ENCODE measurements around the gene GOLGA1.

Gene GOLGA1

GRCh38 chr9:124860582-124861341 is 80.1 kb downstream of the GOLGA1 start:
- H3K27ac ChIP-seq (ENCODE audit: low read depth, low read length) = no peak overlapping the region
- peaks cover 24 to 43% of the 10 kb centered on the region in 2 donors for H3K36me3 ChIP-seq (ENCODE audit: control insufficient read depth in 1 of 2, insufficient read depth in 2 of 2, low read length in 2 of 2)
- H3K9ac ChIP-seq (ENCODE audit: low read depth in 1 of 2, low read length in 2 of 2) = peak overlapping the region; percentile 80 to 92
- H3K27me3 ChIP-seq (ENCODE audit: control insufficient read depth in 1 of 2, insufficient read depth in 2 of 2, low read length in 2 of 2) = no peaks in the 10 kb centered on the region
- H3K4me3 ChIP-seq (ENCODE audit: low read depth in 1 of 2, low read length in 2 of 2) = peak overlapping the region; percentile 88 to 96
- H3K4me1 ChIP-seq (ENCODE audit: control insufficient read depth in 1 of 2, insufficient read depth in 2 of 2, low read length in 2 of 2) = peaks cover 26 to 38% of the 10 kb centered on the region in 2 donors
- H3K9me3 ChIP-seq (ENCODE audit: control insufficient read depth in 1 of 2, low read length in 2 of 2) = no peaks in the 10 kb centered on the region

GRCh38 chr9:124859803-124860581 is 80.9 kb downstream of the GOLGA1 start:
- Histone ChIP-seq H3K36me3 (ENCODE audit: control insufficient read depth in 1 of 2, insufficient read depth in 2 of 2, low read length in 2 of 2) (peaks cover 24 to 43% of the 10 kb centered on the region in 2 donors), H3K4me1 (ENCODE audit: control insufficient read depth in 1 of 2, insufficient read depth in 2 of 2, low read length in 2 of 2) (peaks cover 26 to 38% of the 10 kb centered on the region in 2 donors), H3K27ac (ENCODE audit: low read depth, low read length) (no peak overlapping the region), H3K4me3 (ENCODE audit: low read depth in 1 of 2, low read length in 2 of 2) (peak overlapping the region; percentile 88 to 96), H3K9ac (ENCODE audit: low read depth in 1 of 2, low read length in 2 of 2) (peak overlapping the region; percentile 80 to 92), H3K27me3 (ENCODE audit: control insufficient read depth in 1 of 2, insufficient read depth in 2 of 2, low read length in 2 of 2) (no peaks in the 10 kb centered on the region), H3K9me3 (ENCODE audit: control insufficient read depth in 1 of 2, low read length in 2 of 2) (no peaks in the 10 kb centered on the region)

- Histone ChIP-seq H3K9me3 (ENCODE audit: control insufficient read depth in 1 of 2, low read length in 2 of 2) (no peaks in the 10 kb centered on the region), H3K4me1 (ENCODE audit: control insufficient read depth in 1 of 2, insufficient read depth in 2 of 2, low read length in 2 of 2) (peaks cover 21 to 32% of the 10 kb centered on the region in 2 donors), H3K36me3 (ENCODE audit: control insufficient read depth in 1 of 2, insufficient read depth in 2 of 2, low read length in 2 of 2) (peaks cover 24 to 43% of the 10 kb centered on the region in 2 donors), H3K27me3 (ENCODE audit: control insufficient read depth in 1 of 2, insufficient read depth in 2 of 2, low read length in 2 of 2) (no peaks in the 10 kb centered on the region), H3K27ac (ENCODE audit: low read depth, low read length) (no peak overlapping the region), H3K4me3 (ENCODE audit: low read depth in 1 of 2, low read length in 2 of 2) (no peak overlapping the region), H3K9ac (ENCODE audit: low read depth in 1 of 2, low read length in 2 of 2) (peak overlapping the region in 1 of 2 donors; percentile 26)
Measured at GRCh38 chr9:124858330-124859046, 82.4 kb downstream of the GOLGA1 start.

GRCh38 chr9:124857533-124858162 is 83.2 kb downstream of the GOLGA1 start:
- peaks cover 23 to 39% of the 10 kb centered on the region in 2 donors for H3K4me1 ChIP-seq (ENCODE audit: control insufficient read depth in 1 of 2, insufficient read depth in 2 of 2, low read length in 2 of 2)
- H3K4me3 ChIP-seq (ENCODE audit: low read depth in 1 of 2, low read length in 2 of 2) = no peak overlapping the region
- H3K9ac ChIP-seq (ENCODE audit: low read depth in 1 of 2, low read length in 2 of 2) = no peak overlapping the region
- H3K27me3 ChIP-seq (ENCODE audit: control insufficient read depth in 1 of 2, insufficient read depth in 2 of 2, low read length in 2 of 2) = no peaks in the 10 kb centered on the region
- no peaks in the 10 kb centered on the region for H3K9me3 ChIP-seq (ENCODE audit: control insufficient read depth in 1 of 2, low read length in 2 of 2)
- H3K36me3 ChIP-seq (ENCODE audit: control insufficient read depth in 1 of 2, insufficient read depth in 2 of 2, low read length in 2 of 2) = peaks cover 24 to 43% of the 10 kb centered on the region in 2 donors
- H3K27ac ChIP-seq (ENCODE audit: low read depth, low read length) = no peak overlapping the region

- Histone ChIP-seq H3K36me3 (ENCODE audit: control insufficient read depth in 1 of 2, insufficient read depth in 2 of 2, low read length in 2 of 2) (peaks cover 24 to 43% of the 10 kb centered on the region in 2 donors), H3K4me3 (ENCODE audit: low read depth in 1 of 2, low read length in 2 of 2) (no peak overlapping the region), H3K27ac (ENCODE audit: low read depth, low read length) (no peak overlapping the region), H3K27me3 (ENCODE audit: control insufficient read depth in 1 of 2, insufficient read depth in 2 of 2, low read length in 2 of 2) (no peaks in the 10 kb centered on the region), H3K9me3 (ENCODE audit: control insufficient read depth in 1 of 2, low read length in 2 of 2) (no peaks in the 10 kb centered on the region), H3K9ac (ENCODE audit: low read depth in 1 of 2, low read length in 2 of 2) (no peak overlapping the region), H3K4me1 (ENCODE audit: control insufficient read depth in 1 of 2, insufficient read depth in 2 of 2, low read length in 2 of 2) (peaks cover 27 to 43% of the 10 kb centered on the region in 2 donors)
Measured at GRCh38 chr9:124855944-124856765, 84.7 kb downstream of the GOLGA1 start.

GRCh38 chr9:124855566-124855943 is 85.3 kb downstream of the GOLGA1 start:
- Histone ChIP-seq H3K9me3 (ENCODE audit: control insufficient read depth in 1 of 2, low read length in 2 of 2) (no peaks in the 10 kb centered on the region), H3K27me3 (ENCODE audit: control insufficient read depth in 1 of 2, insufficient read depth in 2 of 2, low read length in 2 of 2) (no peaks in the 10 kb centered on the region), H3K4me1 (ENCODE audit: control insufficient read depth in 1 of 2, insufficient read depth in 2 of 2, low read length in 2 of 2) (peaks cover 21 to 37% of the 10 kb centered on the region in 2 donors), H3K9ac (ENCODE audit: low read depth in 1 of 2, low read length in 2 of 2) (no peak overlapping the region), H3K36me3 (ENCODE audit: control insufficient read depth in 1 of 2, insufficient read depth in 2 of 2, low read length in 2 of 2) (peaks cover 24 to 42% of the 10 kb centered on the region in 2 donors), H3K27ac (ENCODE audit: low read depth, low read length) (no peak overlapping the region), H3K4me3 (ENCODE audit: low read depth in 1 of 2, low read length in 2 of 2) (no peak overlapping the region)

GRCh38 chr9:124854822-124855221 is 86.1 kb downstream of the GOLGA1 start:
- Histone ChIP-seq H3K9me3 (ENCODE audit: control insufficient read depth in 1 of 2, low read length in 2 of 2) (no peaks in the 10 kb centered on the region), H3K27me3 (ENCODE audit: control insufficient read depth in 1 of 2, insufficient read depth in 2 of 2, low read length in 2 of 2) (no peaks in the 10 kb centered on the region), H3K9ac (ENCODE audit: low read depth in 1 of 2, low read length in 2 of 2) (no peak overlapping the region), H3K36me3 (ENCODE audit: control insufficient read depth in 1 of 2, insufficient read depth in 2 of 2, low read length in 2 of 2) (peaks cover 19 to 35% of the 10 kb centered on the region in 2 donors), H3K4me3 (ENCODE audit: low read depth in 1 of 2, low read length in 2 of 2) (no peak overlapping the region), H3K4me1 (ENCODE audit: control insufficient read depth in 1 of 2, insufficient read depth in 2 of 2, low read length in 2 of 2) (peaks cover 13 to 31% of the 10 kb centered on the region in 2 donors), H3K27ac (ENCODE audit: low read depth, low read length) (no peak overlapping the region)

- Histone ChIP-seq H3K4me3 (ENCODE audit: low read depth in 1 of 2, low read length in 2 of 2) (no peak overlapping the region), H3K36me3 (ENCODE audit: control insufficient read depth in 1 of 2, insufficient read depth in 2 of 2, low read length in 2 of 2) (peaks cover 13 to 28% of the 10 kb centered on the region in 2 donors), H3K27ac (ENCODE audit: low read depth, low read length) (no peak overlapping the region), H3K27me3 (ENCODE audit: control insufficient read depth in 1 of 2, insufficient read depth in 2 of 2, low read length in 2 of 2) (no peaks in the 10 kb centered on the region), H3K4me1 (ENCODE audit: control insufficient read depth in 1 of 2, insufficient read depth in 2 of 2, low read length in 2 of 2) (peaks cover 8 to 24% of the 10 kb centered on the region in 2 donors), H3K9ac (ENCODE audit: low read depth in 1 of 2, low read length in 2 of 2) (no peak overlapping the region), H3K9me3 (ENCODE audit: control insufficient read depth in 1 of 2, low read length in 2 of 2) (no peaks in the 10 kb centered on the region)
Measured at GRCh38 chr9:124854161-124854560, 86.7 kb downstream of the GOLGA1 start.

GRCh38 chr9:124853605-124854143 is 87.2 kb downstream of the GOLGA1 start:
- Histone ChIP-seq H3K27me3 (ENCODE audit: control insufficient read depth in 1 of 2, insufficient read depth in 2 of 2, low read length in 2 of 2) (no peaks in the 10 kb centered on the region), H3K4me1 (ENCODE audit: control insufficient read depth in 1 of 2, insufficient read depth in 2 of 2, low read length in 2 of 2) (peaks cover 8 to 19% of the 10 kb centered on the region in 2 donors), H3K36me3 (ENCODE audit: control insufficient read depth in 1 of 2, insufficient read depth in 2 of 2, low read length in 2 of 2) (peaks cover 8 to 23% of the 10 kb centered on the region in 2 donors), H3K27ac (ENCODE audit: low read depth, low read length) (no peak overlapping the region), H3K9ac (ENCODE audit: low read depth in 1 of 2, low read length in 2 of 2) (peak overlapping the region; percentile 25 to 57), H3K9me3 (ENCODE audit: control insufficient read depth in 1 of 2, low read length in 2 of 2) (no peaks in the 10 kb centered on the region), H3K4me3 (ENCODE audit: low read depth in 1 of 2, low read length in 2 of 2) (peak overlapping the region; percentile 46 to 66)
